Glutamatergic neuron (in vitro differentiated cells): ENCODE data around the gene NXPE4. TPM values are rescaled to one million over a fixed set of nuclear protein-coding genes. Genes with fewer than 3 reads are reported as not detected.
"Not testable (repeated sequence)": the region's sequence is repeated elsewhere in the genome, so short reads cannot be mapped to it uniquely, and the experiment has no call there.

Experiments
- DNase-seq: peaks from one replicate; pipeline ENCODE4 v3.0.0; 2022
- H3K27ac Mint-ChIP-seq: one replicate; pipeline ENCODE4 v1.8.0; 2020; ENCODE audit warnings: mild to moderate bottlenecking, mixed read lengths, inconsistent platforms; ENCODE audit not compliant: unreplicated experiment
- H3K27me3 Mint-ChIP-seq: one replicate; pipeline ENCODE4 v1.8.0; 2020; ENCODE audit warnings: mild to moderate bottlenecking, moderate library complexity, mixed read lengths, inconsistent platforms; ENCODE audit not compliant: unreplicated experiment
- H3K36me3 Mint-ChIP-seq: one replicate; pipeline ENCODE4 v1.8.0; 2020; ENCODE audit warnings: mild to moderate bottlenecking, mixed read lengths, inconsistent platforms; ENCODE audit not compliant: unreplicated experiment
- H3K4me1 Mint-ChIP-seq: one replicate; pipeline ENCODE4 v1.8.0; 2020; ENCODE audit warnings: mild to moderate bottlenecking, low read depth, mixed read lengths, inconsistent platforms; ENCODE audit not compliant: unreplicated experiment
- H3K4me3 Mint-ChIP-seq: one replicate; pipeline ENCODE4 v1.8.0; 2020; ENCODE audit warnings: mild to moderate bottlenecking, mixed read lengths, inconsistent platforms; ENCODE audit not compliant: unreplicated experiment
- H3K9me3 Mint-ChIP-seq: one replicate; pipeline ENCODE4 v1.8.0; 2020; ENCODE audit warnings: mild to moderate bottlenecking, moderate library complexity, mixed read lengths, inconsistent platforms; ENCODE audit not compliant: unreplicated experiment
- total RNA-seq: library from RNA; stranded (reverse); fragmentation: NEBNext Ultra II Directional; extraction: Animal tissue kit (Norgen Biotek cat#: 25700); gene quantifications from one replicate; pipeline ENCODE4 v1.2.1, GENCODE V29; 2021; ENCODE audit not compliant: unreplicated experiment
- TF ChIP-seq, protein P1 (sequence below): fragments of 200-600 bp; sonication (generic); IDR thresholded peaks from one replicate; pipeline ENCODE4 v1.5.0; 2021; ENCODE audit not compliant: partially characterized antibody, unreplicated experiment

The NXPE4 gene
- total RNA-seq, 1 donor from 2014 or later, result not detected

DNA sequence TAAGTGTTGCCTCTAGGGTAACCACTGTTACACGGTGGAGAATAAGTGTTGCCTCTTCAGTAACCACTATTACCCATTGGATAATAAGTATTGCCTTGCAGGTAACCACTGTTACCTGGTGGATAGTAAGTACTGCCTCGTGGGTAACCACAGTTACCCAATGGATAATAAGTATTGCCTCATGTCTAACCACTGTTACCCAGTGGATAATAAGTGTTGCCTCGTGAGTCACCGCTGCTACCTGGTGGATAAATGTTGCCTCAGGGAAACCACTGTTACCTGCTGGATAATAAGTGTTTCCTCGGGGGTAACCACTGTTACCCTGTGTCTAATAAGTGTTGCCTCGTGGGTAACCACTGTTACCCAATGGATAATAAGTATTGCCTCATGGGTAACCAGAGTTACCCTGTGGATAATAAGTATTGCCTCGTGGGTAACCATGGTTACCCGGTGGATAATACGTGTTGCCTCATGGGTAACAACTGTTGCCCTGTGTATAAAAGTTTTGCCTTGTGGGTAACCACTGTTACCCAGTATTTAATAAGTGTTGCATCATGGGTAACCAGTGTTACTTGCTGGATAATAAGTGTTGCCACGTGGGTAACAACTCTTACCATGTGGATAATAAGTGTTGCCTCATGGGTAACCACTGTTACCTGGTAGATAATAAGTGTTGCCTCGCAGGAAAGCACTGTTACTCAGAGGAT lies 12.3 kb upstream of the NXPE4 start:
- no peaks in the 10 kb centered on the region for H3K9me3 Mint-ChIP-seq
- H3K4me3 Mint-ChIP-seq, result no peak overlapping the region
- H3K4me1 Mint-ChIP-seq, result no peaks in the 10 kb centered on the region
- TF ChIP-seq, protein P1, sequence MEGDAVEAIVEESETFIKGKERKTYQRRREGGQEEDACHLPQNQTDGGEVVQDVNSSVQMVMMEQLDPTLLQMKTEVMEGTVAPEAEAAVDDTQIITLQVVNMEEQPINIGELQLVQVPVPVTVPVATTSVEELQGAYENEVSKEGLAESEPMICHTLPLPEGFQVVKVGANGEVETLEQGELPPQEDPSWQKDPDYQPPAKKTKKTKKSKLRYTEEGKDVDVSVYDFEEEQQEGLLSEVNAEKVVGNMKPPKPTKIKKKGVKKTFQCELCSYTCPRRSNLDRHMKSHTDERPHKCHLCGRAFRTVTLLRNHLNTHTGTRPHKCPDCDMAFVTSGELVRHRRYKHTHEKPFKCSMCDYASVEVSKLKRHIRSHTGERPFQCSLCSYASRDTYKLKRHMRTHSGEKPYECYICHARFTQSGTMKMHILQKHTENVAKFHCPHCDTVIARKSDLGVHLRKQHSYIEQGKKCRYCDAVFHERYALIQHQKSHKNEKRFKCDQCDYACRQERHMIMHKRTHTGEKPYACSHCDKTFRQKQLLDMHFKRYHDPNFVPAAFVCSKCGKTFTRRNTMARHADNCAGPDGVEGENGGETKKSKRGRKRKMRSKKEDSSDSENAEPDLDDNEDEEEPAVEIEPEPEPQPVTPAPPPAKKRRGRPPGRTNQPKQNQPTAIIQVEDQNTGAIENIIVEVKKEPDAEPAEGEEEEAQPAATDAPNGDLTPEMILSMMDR, result no peak
- no peak overlapping the region for H3K27ac Mint-ChIP-seq
- H3K36me3 Mint-ChIP-seq, result no peaks in the 10 kb centered on the region
- no peaks in the 10 kb centered on the region for H3K27me3 Mint-ChIP-seq
- DNase-seq, result no peak

DNA sequence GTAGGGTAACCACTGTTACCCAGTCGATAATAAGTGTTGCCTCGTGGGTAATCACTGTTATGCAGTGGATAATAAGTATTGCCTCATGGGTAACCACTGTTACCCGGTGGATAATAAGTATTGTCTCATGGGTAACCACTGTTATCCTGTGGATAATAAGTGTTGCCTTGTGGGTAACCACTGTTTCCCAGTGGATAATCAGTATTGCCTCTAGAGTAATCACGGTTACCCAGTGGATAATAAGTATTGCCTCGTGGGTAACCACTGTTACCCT lies 11.2 kb upstream of the NXPE4 start:
- H3K27me3 Mint-ChIP-seq, H3K27ac Mint-ChIP-seq: not testable (repeated sequence)

DNA sequence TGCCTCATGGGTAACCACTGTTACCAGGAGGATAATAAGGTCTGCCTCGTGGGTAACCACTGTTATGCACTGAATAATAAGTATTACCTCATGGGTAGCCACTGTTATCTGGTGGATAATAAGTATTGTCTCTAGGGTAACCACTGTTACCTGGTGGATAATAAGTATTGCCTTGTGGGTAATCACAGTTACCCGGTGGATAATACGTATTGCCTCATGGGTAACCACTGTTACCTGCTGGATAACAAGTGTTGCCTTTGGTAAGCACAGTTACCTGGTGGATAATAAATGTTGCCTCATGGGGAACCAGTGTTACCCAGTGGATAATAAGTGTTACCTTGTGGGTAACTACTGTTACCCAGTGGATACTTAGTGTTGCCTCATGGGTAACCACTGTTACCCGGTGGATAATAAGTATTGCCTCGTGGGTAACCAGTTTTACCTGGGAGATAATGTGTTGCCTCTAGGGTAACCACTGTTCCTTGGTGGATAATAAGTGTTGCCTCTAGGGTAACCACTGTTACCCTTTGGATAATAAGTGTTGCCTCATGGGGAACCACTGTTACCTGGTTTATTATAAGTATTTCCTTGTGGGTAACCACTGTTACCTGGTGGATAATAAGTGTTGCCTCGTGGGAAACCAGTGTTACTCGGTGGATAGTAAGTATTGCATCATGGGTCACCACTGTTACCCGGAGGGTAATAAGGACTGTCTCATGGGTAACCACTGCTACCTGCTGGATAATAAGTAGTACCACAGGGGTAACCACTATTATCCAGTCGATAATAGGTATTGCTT lies 10.6 kb upstream of the NXPE4 start:
- Mint-ChIP-seq H3K27ac (no peak overlapping the region), H3K4me3 (no peak overlapping the region), H3K27me3 (no peaks in the 10 kb centered on the region), H3K4me1 (no peaks in the 10 kb centered on the region), H3K9me3 (no peaks in the 10 kb centered on the region), H3K36me3 (no peaks in the 10 kb centered on the region)
- TF ChIP-seq, protein P1, result no peak
- no peak for DNase-seq

More for the DNA sequence above, 11.2 kb upstream of the NXPE4 start:
- not testable (repeated sequence) for H3K36me3 Mint-ChIP-seq, H3K4me3 Mint-ChIP-seq, H3K4me1 Mint-ChIP-seq, H3K9me3 Mint-ChIP-seq, DNase-seq

DNA sequence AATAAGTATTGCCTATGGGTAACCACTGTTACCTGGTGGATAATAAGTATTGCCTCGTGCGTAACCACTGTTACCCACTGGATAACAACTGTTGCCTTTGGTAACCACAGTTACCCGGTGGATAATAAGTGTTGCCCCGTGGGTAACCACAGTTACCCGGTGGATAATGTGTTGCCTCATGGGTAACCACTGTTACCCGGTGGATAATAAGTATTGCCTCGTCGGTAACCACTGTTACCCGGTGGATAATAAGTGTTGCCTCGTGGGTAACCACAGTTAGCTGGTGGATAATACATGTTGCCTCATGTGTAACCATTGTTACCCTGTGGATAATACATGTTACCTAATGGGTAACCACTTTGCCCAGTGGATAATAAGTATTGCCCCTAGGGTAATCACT lies 9.8 kb upstream of the NXPE4 start:
- Mint-ChIP-seq H3K9me3 (no peaks in the 10 kb centered on the region), H3K36me3 (no peaks in the 10 kb centered on the region), H3K27ac (no peak overlapping the region), H3K27me3 (no peaks in the 10 kb centered on the region), H3K4me1 (no peaks in the 10 kb centered on the region), H3K4me3 (no peak overlapping the region)
- TF ChIP-seq, protein P1, result no peak
- DNase-seq, result no peak

DNA sequence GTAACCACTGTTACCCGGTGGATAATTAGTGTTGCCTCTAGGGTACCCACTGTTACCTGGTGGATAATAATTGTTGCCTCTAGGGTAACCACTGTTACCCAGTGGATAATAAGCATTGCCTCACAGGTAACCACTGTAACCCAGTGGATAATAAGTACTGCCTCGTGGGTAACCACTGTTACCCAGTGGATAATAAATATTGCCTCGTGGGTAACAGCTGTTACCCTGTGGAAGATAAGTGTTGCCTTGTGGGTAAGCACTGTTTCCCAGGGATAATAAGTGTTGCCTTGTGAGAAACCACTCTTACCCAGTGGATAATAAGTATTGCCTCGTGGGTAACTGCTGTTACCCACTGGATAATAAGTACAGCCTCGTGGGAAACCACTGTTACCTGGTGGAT lies 9.3 kb upstream of the NXPE4 start:
- Mint-ChIP-seq H3K36me3 (no peaks in the 10 kb centered on the region), H3K4me3 (no peak overlapping the region), H3K9me3 (no peaks in the 10 kb centered on the region), H3K27me3 (no peaks in the 10 kb centered on the region), H3K4me1 (no peaks in the 10 kb centered on the region), H3K27ac (no peak overlapping the region)
- TF ChIP-seq, protein P1, result no peak
- no peak for DNase-seq
